ENCODE data around the gene MDP1.

- TF ChIP-seq CTCF (conservative IDR thresholded peaks at IDR 0.05; ENCODE audit: low read length) (no peak), EZH2phosphoT487 (IDR thresholded peaks at IDR 0.05; ENCODE audit: borderline replicate concordance, low read depth, low read length) (no peak)
Observed at GRCh38 chr14:24250354-24250753, 34.5 kb upstream of the MDP1 start.

Measured in OCI-LY7 (cell line).